Measurements from ENCODE around the gene FGF5.

Gene FGF5, protein sequence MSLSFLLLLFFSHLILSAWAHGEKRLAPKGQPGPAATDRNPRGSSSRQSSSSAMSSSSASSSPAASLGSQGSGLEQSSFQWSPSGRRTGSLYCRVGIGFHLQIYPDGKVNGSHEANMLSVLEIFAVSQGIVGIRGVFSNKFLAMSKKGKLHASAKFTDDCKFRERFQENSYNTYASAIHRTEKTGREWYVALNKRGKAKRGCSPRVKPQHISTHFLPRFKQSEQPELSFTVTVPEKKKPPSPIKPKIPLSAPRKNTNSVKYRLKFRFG

DNA sequence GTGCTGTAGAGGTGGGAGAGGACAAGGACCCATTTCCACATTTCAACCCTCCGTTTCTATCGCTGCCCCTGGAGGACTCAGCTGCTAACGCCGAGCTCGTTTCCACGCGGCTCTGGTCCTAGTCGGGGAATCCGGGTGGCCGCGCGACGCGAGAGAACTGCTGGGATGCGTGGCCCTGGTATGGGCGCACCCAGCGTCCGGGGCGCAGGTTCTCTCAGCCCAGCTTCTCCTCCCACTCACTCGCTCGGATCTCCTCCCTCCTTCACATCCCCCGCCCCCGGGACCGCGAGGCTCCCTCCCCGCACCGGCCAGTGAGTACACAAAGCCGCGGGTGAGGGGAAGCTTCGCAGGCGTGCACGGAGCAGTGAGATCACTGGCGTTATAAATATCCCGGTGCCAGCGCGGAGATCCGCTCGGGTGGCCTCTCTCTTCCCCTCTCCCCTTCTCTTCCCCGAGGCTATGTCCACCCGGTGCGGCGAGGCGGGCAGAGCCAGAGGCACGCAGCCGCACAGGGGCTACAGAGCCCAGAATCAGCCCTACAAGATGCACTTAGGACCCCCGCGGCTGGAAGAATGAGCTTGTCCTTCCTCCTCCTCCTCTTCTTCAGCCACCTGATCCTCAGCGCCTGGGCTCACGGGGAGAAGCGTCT lies at the start of gene FGF5:
FGF5 (plus strand) TSS at position 412 of the 649 bp plus-strand sequence; CDS start at position 573, 161 bp downstream.
- Histone ChIP-seq H3K27ac (ENCODE audit: poor library complexity, severe bottlenecking) (peak within 1 kb of the TSS; percentile 51), H3K4me3 (ENCODE audit: severe bottlenecking) (peak within 1 kb of the TSS; percentile 61), H3K27me3 (ENCODE audit: insufficient read depth, poor library complexity, severe bottlenecking) (no peaks in the 10 kb centered on the region), H3K36me3 (ENCODE audit: low read depth) (no peaks in the 10 kb centered on the region), H3K4me1 (ENCODE audit: insufficient read depth, poor library complexity, severe bottlenecking) (peaks cover 4% of the 10 kb centered on the region), H3K9me3 (ENCODE audit: severe bottlenecking) (no peaks in the 10 kb centered on the region)
- DNase-seq (ENCODE audit: low spot score) (peak; percentile 87), ATAC-seq (ENCODE audit: low read depth) (peak; percentile 73)
- TF ChIP-seq, protein P1, sequence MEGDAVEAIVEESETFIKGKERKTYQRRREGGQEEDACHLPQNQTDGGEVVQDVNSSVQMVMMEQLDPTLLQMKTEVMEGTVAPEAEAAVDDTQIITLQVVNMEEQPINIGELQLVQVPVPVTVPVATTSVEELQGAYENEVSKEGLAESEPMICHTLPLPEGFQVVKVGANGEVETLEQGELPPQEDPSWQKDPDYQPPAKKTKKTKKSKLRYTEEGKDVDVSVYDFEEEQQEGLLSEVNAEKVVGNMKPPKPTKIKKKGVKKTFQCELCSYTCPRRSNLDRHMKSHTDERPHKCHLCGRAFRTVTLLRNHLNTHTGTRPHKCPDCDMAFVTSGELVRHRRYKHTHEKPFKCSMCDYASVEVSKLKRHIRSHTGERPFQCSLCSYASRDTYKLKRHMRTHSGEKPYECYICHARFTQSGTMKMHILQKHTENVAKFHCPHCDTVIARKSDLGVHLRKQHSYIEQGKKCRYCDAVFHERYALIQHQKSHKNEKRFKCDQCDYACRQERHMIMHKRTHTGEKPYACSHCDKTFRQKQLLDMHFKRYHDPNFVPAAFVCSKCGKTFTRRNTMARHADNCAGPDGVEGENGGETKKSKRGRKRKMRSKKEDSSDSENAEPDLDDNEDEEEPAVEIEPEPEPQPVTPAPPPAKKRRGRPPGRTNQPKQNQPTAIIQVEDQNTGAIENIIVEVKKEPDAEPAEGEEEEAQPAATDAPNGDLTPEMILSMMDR (IDR thresholded peaks at IDR 0.05; ENCODE audit: poor library complexity, severe bottlenecking) = no peak

DNA sequence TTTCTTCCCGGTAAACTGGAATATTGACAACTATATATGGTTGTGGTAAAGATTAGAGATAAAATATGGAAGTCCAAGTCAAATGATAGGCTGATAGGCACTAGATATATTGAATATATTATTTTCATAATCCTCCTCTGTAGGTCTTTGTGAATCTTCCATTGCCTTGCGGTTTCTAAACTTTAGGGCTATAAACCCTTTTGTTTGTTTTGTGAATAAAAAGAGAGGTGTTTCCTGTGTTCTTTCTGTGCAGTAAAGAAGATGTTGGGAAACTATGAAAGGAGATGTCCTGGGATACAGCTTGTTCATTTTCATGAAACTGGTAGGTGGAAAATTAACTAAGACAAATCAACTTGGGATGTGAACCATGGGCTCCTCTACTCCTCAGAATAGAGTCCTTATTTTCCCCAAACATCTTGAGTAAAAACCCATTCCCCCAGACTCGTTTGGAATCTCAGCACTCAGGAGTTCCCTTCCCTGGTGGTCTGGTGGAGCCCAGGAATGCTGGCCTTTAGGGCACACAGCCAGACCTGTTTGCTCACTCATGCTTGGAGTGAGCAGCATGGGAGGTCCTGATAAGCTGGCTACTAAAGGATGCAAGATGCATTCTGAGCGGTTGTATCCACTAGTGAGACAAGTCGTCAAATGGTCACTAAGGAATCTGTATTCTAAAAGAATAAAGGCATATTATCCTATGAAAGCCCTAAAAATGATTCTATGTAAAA lies 47.0 kb upstream of the FGF5 start:
- no peak overlapping the region for H3K4me3 ChIP-seq (ENCODE audit: severe bottlenecking)
- H3K4me1 ChIP-seq (ENCODE audit: insufficient read depth, poor library complexity, severe bottlenecking) = peaks cover 12% of the 10 kb centered on the region
- TF ChIP-seq, protein P1 (IDR thresholded peaks at IDR 0.05; ENCODE audit: poor library complexity, severe bottlenecking) = no peak
- no peak overlapping the region for H3K27ac ChIP-seq (ENCODE audit: poor library complexity, severe bottlenecking)
- no peaks in the 10 kb centered on the region for H3K27me3 ChIP-seq (ENCODE audit: insufficient read depth, poor library complexity, severe bottlenecking)
- DNase-seq (ENCODE audit: low spot score) (no peak), ATAC-seq (ENCODE audit: low read depth) (peak; percentile 61)
- no peaks in the 10 kb centered on the region for H3K9me3 ChIP-seq (ENCODE audit: severe bottlenecking)
- H3K36me3 ChIP-seq (ENCODE audit: low read depth) = no peaks in the 10 kb centered on the region

DNA sequence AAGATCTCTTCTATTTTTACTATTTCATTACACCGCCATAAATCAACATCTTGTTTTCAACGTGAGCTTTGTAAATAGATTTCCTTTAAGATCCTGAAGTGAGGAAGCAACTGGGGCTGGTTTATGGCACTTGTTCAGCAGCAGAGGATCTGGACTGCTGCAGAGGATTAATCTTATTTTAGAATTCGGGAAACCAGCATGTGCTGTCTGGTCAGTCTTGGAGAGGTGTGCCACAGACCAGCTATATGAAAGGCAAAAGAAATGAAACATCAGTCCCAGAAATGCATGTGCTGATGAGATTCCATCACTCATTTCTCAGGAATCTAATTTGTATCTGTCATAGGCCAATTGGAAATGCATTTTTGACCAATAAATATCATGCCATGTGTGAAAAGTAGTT lies 45.8 kb upstream of the FGF5 start:
- Histone ChIP-seq H3K4me3 (ENCODE audit: severe bottlenecking) (no peak overlapping the region), H3K27me3 (ENCODE audit: insufficient read depth, poor library complexity, severe bottlenecking) (no peaks in the 10 kb centered on the region), H3K9me3 (ENCODE audit: severe bottlenecking) (no peaks in the 10 kb centered on the region), H3K36me3 (ENCODE audit: low read depth) (no peaks in the 10 kb centered on the region), H3K4me1 (ENCODE audit: insufficient read depth, poor library complexity, severe bottlenecking) (peaks cover 12% of the 10 kb centered on the region), H3K27ac (ENCODE audit: poor library complexity, severe bottlenecking) (no peak overlapping the region)
- TF ChIP-seq, protein P1 (IDR thresholded peaks at IDR 0.05; ENCODE audit: poor library complexity, severe bottlenecking) = no peak
- no peak for DNase-seq (ENCODE audit: low spot score)
- ATAC-seq (ENCODE audit: low read depth) = no peak

DNA sequence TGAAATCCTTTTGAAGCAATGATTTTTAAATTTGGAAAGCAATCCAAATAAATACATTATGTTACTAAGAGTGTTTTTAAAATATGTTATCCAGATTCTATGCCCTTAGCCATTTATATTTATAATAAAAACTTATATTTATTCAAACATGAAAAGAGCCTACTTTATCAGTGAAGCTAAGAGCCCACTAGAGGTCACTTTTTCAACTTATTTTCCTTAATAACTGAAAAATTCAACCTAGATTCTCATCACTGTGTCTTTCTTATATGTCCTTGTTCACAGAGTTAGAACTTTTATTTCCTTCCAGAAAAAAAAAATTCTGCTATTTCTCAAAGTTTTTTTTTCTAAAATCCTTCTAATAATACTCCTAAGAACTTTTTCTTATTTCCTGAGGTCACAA lies 45.3 kb upstream of the FGF5 start:
- Histone ChIP-seq H3K9me3 (ENCODE audit: severe bottlenecking) (no peaks in the 10 kb centered on the region), H3K27ac (ENCODE audit: poor library complexity, severe bottlenecking) (no peak overlapping the region), H3K36me3 (ENCODE audit: low read depth) (no peaks in the 10 kb centered on the region), H3K4me1 (ENCODE audit: insufficient read depth, poor library complexity, severe bottlenecking) (peaks cover 12% of the 10 kb centered on the region), H3K27me3 (ENCODE audit: insufficient read depth, poor library complexity, severe bottlenecking) (no peaks in the 10 kb centered on the region), H3K4me3 (ENCODE audit: severe bottlenecking) (no peak overlapping the region)
- ATAC-seq (ENCODE audit: low read depth) (peak; percentile 57; the same call in 2 of the 3 replicates), DNase-seq (ENCODE audit: low spot score) (no peak)
- TF ChIP-seq, protein P1 (IDR thresholded peaks at IDR 0.05; ENCODE audit: poor library complexity, severe bottlenecking) = peak; percentile 73
